Esophagus muscularis mucosa (tissue), 4 donors: ENCODE measurements around the gene PCDHGB6. TPM values are rescaled to one million over a fixed set of nuclear protein-coding genes. Genes with fewer than 3 reads are reported as not detected.
"Not testable (repeated sequence)": the region's sequence is repeated elsewhere in the genome, so short reads cannot be mapped to it uniquely, and the experiment has no call there.

Experiments used
- DNase-seq: peaks from one replicate; pipeline ENCODE4 v3.0.0-alpha.2; 2017; ENCODE audit errors: extremely low spot score
- H3K27ac ChIP-seq, 4 donors: fragments of 200-600 bp; sonication (generic); replicated peaks in 1 of 4; 1 replicate in 3 of 4; 2 replicates in 1 of 4; pipeline ENCODE4 v1.5.1; 2016 to 2019; ENCODE audit warnings: mild to moderate bottlenecking in 1 of 4
- H3K27me3 ChIP-seq, 4 donors: fragments of 200-600 bp; sonication (generic); one replicate each; pipeline versions ENCODE4 v1.5.1 to v1.6.0; 2016 to 2019
- H3K36me3 ChIP-seq, 4 donors: fragments of 200-600 bp; sonication (generic); one replicate each; pipeline ENCODE4 v1.5.1; 2016 to 2019
- H3K4me1 ChIP-seq, 4 donors: fragments of 200-600 bp; sonication (generic); one replicate each; pipeline ENCODE4 v1.5.1; 2016 to 2019
- H3K4me3 ChIP-seq, 4 donors: fragments of 200-600 bp; sonication (generic); 1 replicate in 2 of 4; 2 replicates in 2 of 4; pipeline ENCODE4 v1.5.1; 2016 to 2019; ENCODE audit warnings: mild to moderate bottlenecking in 4 of 4, moderate library complexity in 1 of 4
- H3K9me3 ChIP-seq, 4 donors: fragments of 200-600 bp; sonication (generic); 1 replicate in 3 of 4; 2 replicates in 1 of 4; pipeline ENCODE4 v1.5.1; 2016 to 2019
- CTCF ChIP-seq, 3 experiments: fragments of 200-600 bp in 2 of 3; fragments of 450-650 bp in 1 of 3; sonication (generic) in 2 of 3; IDR thresholded peaks; one replicate each; pipeline ENCODE4 v1.5.1; 2017 to 2019; ENCODE audit warnings: antibody characterized with exemption in 3 of 3, mild to moderate bottlenecking in 2 of 3, moderate library complexity in 1 of 3
- EP300 ChIP-seq: sonication (generic); formaldehyde crosslinking; IDR thresholded peaks from one replicate; pipeline ENCODE4 v1.6.1; 2017; ENCODE audit warnings: antibody characterized with exemption
- POLR2A ChIP-seq: fragments of 450-650 bp; IDR thresholded peaks from one replicate; pipeline ENCODE4 v1.6.1; 2017; ENCODE audit warnings: antibody characterized with exemption, moderate library complexity, mild to moderate bottlenecking, low read depth
- POLR2AphosphoS5 ChIP-seq, 2 donors: sonication (generic); formaldehyde crosslinking; IDR thresholded peaks; one replicate each; pipeline ENCODE4 v1.6.1; 2017; ENCODE audit warnings: antibody characterized with exemption in 2 of 2
- WGBS: methylation state at CpG from one replicate; pipeline ENCODE4 v1.1.5; 2018; 5-methylcytosine and 5-hydroxymethylcytosine counted together
- intact Hi-C: fragments of 100-400 bp; cut with DNase I; formaldehyde crosslinking; loops from one replicate; pipeline ENCODE4 v1.15.1; 2023
- total RNA-seq, 4 donors: library from RNA; depleted of rRNA; stranded (reverse); fragments of >200 nt; gene quantifications; one replicate each; pipeline versions ENCODE4 v1.1.0 to v1.2.1, GENCODE V29; 2016

PCDHGB6 gene
- total RNA-seq, 4 donors from 2014 or later: 6.2 to 8.4 (median 7.4) TPM

DNA sequence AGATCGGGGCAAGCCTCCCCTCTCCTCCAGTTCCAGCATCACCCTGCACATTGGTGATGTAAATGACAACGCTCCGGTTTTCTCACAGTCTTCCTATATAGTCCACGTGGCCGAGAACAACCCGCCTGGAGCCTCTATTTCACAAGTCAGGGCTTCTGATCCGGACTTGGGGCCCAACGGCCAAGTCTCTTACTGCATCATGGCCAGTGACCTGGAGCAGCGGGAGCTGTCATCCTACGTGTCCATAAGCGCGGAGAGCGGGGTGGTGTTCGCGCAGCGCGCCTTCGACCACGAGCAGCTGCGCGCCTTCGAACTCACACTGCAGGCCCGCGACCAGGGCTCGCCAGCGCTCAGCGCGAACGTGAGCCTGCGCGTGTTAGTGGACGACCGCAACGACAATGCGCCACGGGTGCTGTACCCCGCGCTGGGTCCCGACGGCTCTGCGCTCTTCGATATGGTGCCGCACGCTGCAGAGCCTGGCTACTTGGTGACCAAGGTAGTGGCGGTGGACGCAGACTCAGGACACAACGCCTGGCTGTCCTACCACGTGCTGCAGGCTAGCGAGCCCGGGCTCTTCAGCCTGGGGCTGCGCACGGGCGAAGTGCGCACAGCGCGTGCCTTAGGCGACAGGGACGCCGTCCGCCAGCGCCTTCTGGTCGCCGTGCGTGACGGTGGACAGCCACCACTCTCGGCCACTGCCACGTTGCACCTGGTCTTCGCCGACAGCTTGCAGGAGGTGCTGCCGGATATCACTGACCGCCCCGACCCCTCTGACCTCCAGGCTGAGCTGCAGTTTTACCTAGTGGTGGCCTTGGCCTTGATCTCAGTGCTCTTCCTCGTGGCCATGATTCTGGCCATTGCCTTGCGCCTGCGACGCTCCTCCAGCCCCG is 18.4 kb upstream of the PCDHGB6 start:
- no peak for DNase-seq
- Histone ChIP-seq H3K27ac (no peak overlapping the region), H3K36me3 (peaks cover 0 to 18% (median 5%) of the 10 kb centered on the region in 4 donors), H3K4me1 (no peaks in the 10 kb centered on the region), H3K9me3 (peaks cover 12 to 97% (median 97%) of the 10 kb centered on the region in 4 donors), H3K4me3 (peak overlapping the region in 1 of 4 donors; percentile 6), H3K27me3 (peaks cover 0 to 17% (median 0%) of the 10 kb centered on the region in 4 donors)
- intact Hi-C loops: no loop called here
- WGBS: 41% methylated on average over 29 of the region's 77 CpGs
- TF ChIP-seq EP300: no peak
- no peak for TF ChIP-seq POLR2A
- TF ChIP-seq CTCF (IDR thresholded peaks at IDR 0.05): no peak
- no peak for TF ChIP-seq POLR2AphosphoS5 (IDR thresholded peaks at IDR 0.05)

- no peak for DNase-seq
- intact Hi-C loops: no loop called here
- peaks cover 0 to 12% (median 5%) of the 10 kb centered on the region in 4 donors for H3K36me3 ChIP-seq
- H3K4me3 ChIP-seq: no peak within 1 kb of the TSS
- TF ChIP-seq POLR2A: no peak
- no peak for TF ChIP-seq POLR2AphosphoS5 (IDR thresholded peaks at IDR 0.05)
- no peak for TF ChIP-seq EP300
- no peak for TF ChIP-seq CTCF (IDR thresholded peaks at IDR 0.05)
- H3K9me3 ChIP-seq: peaks cover 12 to 97% (median 95%) of the 10 kb centered on the region in 4 donors
- no peak within 1 kb of the TSS for H3K27ac ChIP-seq
- H3K4me1 ChIP-seq: no peaks in the 10 kb centered on the region
- peaks cover 0 to 12% (median 0%) of the 10 kb centered on the region in 4 donors for H3K27me3 ChIP-seq
- 27% methylated on average over 35 of the region's 38 CpGs for WGBS
These were observed 15.2 kb upstream of the PCDHGB6 start, which contains the start of gene PCDHGA8 for GRCh38 chr5:141392429-141393198. Gene PCDHGA8 (plus strand): TSS chr5:141392633. CDS start chr5:141392814, 181 bp downstream.

DNA sequence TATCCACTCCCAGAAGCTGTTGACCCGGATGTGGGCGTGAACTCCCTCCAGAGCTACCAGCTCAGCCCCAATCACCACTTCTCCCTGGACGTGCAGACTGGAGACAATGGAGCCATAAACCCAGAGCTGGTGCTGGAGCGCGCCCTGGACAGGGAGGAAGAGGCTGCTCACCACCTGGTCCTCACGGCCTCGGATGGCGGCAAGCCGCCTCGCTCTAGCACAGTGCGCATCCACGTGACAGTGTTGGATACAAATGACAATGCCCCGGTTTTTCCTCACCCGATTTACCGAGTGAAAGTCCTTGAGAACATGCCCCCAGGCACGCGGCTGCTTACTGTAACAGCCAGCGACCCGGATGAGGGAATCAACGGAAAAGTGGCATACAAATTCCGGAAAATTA is 14.6 kb upstream of the PCDHGB6 start:
- H3K9me3 ChIP-seq: peaks cover 12 to 97% (median 95%) of the 10 kb centered on the region in 4 donors
- peaks cover 0 to 12% (median 0%) of the 10 kb centered on the region in 4 donors for H3K27me3 ChIP-seq
- DNase-seq: no peak
- intact Hi-C loops: no loop called here
- H3K4me3 ChIP-seq: no peak overlapping the region
- no peaks in the 10 kb centered on the region for H3K4me1 ChIP-seq
- no peak overlapping the region for H3K27ac ChIP-seq
- H3K36me3 ChIP-seq: peaks cover 0 to 12% (median 5%) of the 10 kb centered on the region in 4 donors
- TF ChIP-seq POLR2AphosphoS5 (IDR thresholded peaks at IDR 0.05) (no peak), POLR2A (no peak), CTCF (IDR thresholded peaks at IDR 0.05) (no peak), EP300 (no peak)
- 43% methylated on average over 16 of the region's 21 CpGs for WGBS

GRCh38 chr5:141394401-141395187 is 13.2 kb upstream of the PCDHGB6 start:
- 28% methylated on average over 21 of the region's 53 CpGs for WGBS
- H3K27ac ChIP-seq, H3K4me3 ChIP-seq, DNase-seq, H3K4me1 ChIP-seq, intact Hi-C loops, H3K27me3 ChIP-seq: not testable (repeated sequence)
- H3K36me3 ChIP-seq: peaks cover 0 to 12% (median 4%) of the 10 kb centered on the region in 4 donors
- H3K9me3 ChIP-seq: peaks cover 24 to 97% (median 95%) of the 10 kb centered on the region in 4 donors
